Skeletal muscle satellite cell (primary cell): ENCODE data around the gene CDK10.
"Not testable (repeated sequence)": the region's sequence is repeated elsewhere in the genome, so short reads cannot be mapped to it uniquely, and the experiment has no call there.

Source experiments
- H3K27me3 ChIP-seq: 2 replicates; pipeline ENCODE4 v1.7.0; 2013; ENCODE audit warnings: low read length; ENCODE audit not compliant: control insufficient read depth, insufficient read depth
- H3K36me3 ChIP-seq: 2 replicates; pipeline ENCODE4 v1.7.0; 2013; ENCODE audit warnings: mild to moderate bottlenecking, control low read depth, low read length; ENCODE audit not compliant: insufficient read depth
- H3K4me1 ChIP-seq: 2 replicates; pipeline ENCODE4 v1.7.0; 2013; ENCODE audit warnings: low read length; ENCODE audit not compliant: control insufficient read depth, insufficient read depth
- H3K4me2 ChIP-seq: 2 replicates; pipeline ENCODE4 v1.7.0; 2013; ENCODE audit warnings: mild to moderate bottlenecking, low read length
- H3K4me3 ChIP-seq: 2 replicates; pipeline ENCODE4 v1.7.0; 2013; ENCODE audit warnings: low read length
- H3K9ac ChIP-seq: 2 replicates; pipeline ENCODE4 v1.7.0; 2013; ENCODE audit warnings: mild to moderate bottlenecking, low read depth, low read length, moderate library complexity
- H3K9me3 ChIP-seq: replicated peaks from 2 replicates; pipeline ENCODE4 v1.7.0; 2013; ENCODE audit warnings: mild to moderate bottlenecking, control low read depth, low read length

The CDK10 gene

GRCh38 chr16:89691231-89691985 is 4.9 kb downstream of the CDK10 start:
- peaks cover 58% of the 10 kb centered on the region for H3K36me3 ChIP-seq
- no peak overlapping the region for H3K4me2 ChIP-seq
- H3K9ac ChIP-seq = no peak overlapping the region
- H3K4me1 ChIP-seq = peaks cover 8% of the 10 kb centered on the region
- H3K4me3 ChIP-seq = no peak overlapping the region
- no peaks in the 10 kb centered on the region for H3K27me3 ChIP-seq
- H3K9me3 ChIP-seq = no peaks in the 10 kb centered on the region

- Histone ChIP-seq H3K4me1 (peaks cover 8% of the 10 kb centered on the region), H3K36me3 (peaks cover 64% of the 10 kb centered on the region), H3K27me3 (no peaks in the 10 kb centered on the region), H3K4me3 (no peak overlapping the region), H3K4me2 (no peak overlapping the region), H3K9me3 (no peaks in the 10 kb centered on the region), H3K9ac (no peak overlapping the region)
Observed at GRCh38 chr16:89691986-89692569, 5.6 kb downstream of the CDK10 start.

DNA sequence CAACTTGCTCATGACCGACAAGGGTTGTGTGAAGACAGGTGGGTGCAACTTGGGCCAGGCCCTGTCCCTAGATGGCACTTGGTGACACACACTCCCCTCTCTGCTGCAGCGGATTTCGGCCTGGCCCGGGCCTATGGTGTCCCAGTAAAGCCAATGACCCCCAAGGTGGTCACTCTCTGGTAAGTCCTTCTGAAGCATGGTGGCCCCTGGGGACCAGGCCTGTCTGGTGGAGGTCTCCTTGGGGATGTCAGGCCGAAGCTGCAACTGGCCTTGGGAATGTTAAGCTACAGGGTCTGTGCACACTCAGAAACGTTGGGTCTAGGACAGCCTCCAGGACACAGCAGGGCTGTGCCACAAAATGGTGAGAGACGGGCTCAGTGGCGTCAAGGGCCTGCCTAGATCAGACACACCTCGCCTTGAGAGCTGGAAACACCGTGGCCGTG is 6.8 kb downstream of the CDK10 start:
- Histone ChIP-seq H3K4me2 (no peak overlapping the region), H3K4me3 (no peak overlapping the region), H3K9ac (no peak overlapping the region), H3K36me3 (peaks cover 69% of the 10 kb centered on the region), H3K9me3 (no peaks in the 10 kb centered on the region), H3K4me1 (no peaks in the 10 kb centered on the region), H3K27me3 (no peaks in the 10 kb centered on the region)

DNA sequence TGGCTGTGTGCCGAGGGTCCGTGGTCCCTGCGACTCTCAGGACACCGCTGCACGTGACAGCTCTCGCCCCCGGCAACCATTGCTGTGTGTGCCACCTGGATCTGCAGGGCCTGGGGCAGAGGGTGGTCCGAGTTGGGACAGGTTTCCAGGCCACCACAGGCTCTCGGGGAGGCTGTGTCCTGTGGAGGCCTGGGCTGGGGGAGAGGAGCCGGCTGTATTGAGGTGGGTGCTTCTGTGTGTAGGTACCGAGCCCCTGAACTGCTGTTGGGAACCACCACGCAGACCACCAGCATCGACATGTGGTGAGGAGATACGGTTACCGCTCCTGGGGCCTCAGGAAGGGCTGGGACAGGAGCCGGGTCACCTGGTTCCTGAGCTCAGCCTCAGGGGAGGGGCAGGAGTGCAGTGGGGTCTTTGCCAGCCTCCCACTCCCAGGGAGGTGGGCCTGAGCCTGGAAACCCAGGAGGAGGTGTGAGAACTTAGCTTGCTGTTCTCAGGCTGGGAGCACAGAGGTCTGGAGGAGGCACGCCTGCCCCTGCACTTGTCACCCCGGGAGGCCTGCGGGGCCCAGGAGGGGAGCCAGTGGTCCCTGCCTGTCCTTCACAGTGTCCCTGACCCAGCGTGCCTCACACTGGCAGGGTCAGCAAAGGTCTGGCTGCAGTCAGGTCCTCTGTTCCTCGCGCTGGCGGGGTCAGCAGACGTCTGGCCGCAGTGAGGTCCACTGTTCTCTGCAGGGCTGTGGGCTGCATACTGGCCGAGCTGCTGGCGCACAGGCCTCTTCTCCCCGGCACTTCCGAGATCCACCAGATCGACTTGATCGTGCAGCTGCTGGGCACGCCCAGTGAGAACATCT is 7.7 kb downstream of the CDK10 start:
- Histone ChIP-seq H3K4me1 (no peaks in the 10 kb centered on the region), H3K27me3 (no peaks in the 10 kb centered on the region), H3K9ac (no peak overlapping the region), H3K36me3 (peaks cover 66% of the 10 kb centered on the region), H3K9me3 (no peaks in the 10 kb centered on the region), H3K4me3 (no peak overlapping the region), H3K4me2 (no peak overlapping the region)

DNA sequence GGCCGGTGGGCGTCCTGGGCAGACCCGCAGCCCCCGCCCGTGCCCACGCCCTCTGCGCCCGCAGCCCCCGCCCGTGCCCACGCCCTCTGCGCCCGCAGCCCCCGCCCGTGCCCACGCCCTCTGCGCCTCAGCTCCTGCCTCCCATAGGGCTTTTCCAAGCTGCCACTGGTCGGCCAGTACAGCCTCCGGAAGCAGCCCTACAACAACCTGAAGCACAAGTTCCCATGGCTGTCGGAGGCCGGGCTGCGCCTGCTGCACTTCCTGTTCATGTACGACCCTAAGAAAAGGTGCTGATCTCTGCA is 8.2 kb downstream of the CDK10 start:
- H3K4me1 ChIP-seq, H3K9me3 ChIP-seq, H3K4me3 ChIP-seq, H3K27me3 ChIP-seq, H3K4me2 ChIP-seq, H3K9ac ChIP-seq: not testable (repeated sequence)
- peaks cover 62% of the 10 kb centered on the region for H3K36me3 ChIP-seq

- Histone ChIP-seq H3K36me3 (peaks cover 58% of the 10 kb centered on the region), H3K4me2 (no peak overlapping the region), H3K9me3 (no peaks in the 10 kb centered on the region), H3K4me3 (no peak overlapping the region), H3K4me1 (peaks cover 4% of the 10 kb centered on the region), H3K27me3 (no peaks in the 10 kb centered on the region), H3K9ac (no peak overlapping the region)
Observed at GRCh38 chr16:89695086-89695874, 8.8 kb downstream of the CDK10 start.

DNA sequence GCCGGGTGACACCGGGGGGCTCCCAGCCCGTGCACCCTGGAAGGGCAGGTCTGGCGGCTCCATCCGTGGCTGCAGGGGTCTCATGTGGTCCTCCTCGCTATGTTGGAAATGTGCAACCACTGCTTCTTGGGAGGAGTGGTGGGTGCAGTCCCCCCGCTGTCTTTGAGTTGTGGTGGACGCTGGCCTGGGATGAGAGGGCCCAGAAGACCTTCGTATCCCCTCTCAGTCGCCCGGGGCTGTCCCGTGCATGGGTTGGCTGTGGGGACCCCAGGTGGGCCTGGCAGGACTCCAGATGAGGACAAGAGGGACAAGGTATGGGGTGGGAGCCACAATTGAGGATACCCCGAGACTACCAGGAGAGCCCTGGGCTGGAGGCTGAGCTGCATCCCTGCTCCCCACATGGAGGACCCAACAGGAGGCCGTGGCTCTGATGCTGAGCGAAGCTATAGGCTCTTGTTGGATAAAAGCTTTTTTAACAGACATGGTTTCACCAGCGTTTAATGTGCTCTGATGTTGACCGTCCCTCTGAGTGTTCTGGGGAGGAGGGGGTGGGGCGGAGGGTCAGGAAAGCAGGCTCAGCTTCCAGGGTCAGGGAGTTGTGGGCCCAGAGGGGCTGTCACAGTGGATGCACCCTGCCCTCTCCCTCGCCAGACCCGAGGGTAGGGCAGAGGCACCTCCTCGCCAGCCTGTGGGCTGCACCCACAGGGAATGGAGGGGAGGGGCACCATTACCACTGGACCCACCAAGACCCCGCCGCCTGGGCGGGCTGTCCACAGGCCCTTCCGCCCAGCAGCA is 9.6 kb downstream of the CDK10 start:
- Histone ChIP-seq H3K27me3 (no peaks in the 10 kb centered on the region), H3K4me3 (no peak overlapping the region), H3K9me3 (no peaks in the 10 kb centered on the region), H3K4me1 (peaks cover 11% of the 10 kb centered on the region), H3K36me3 (peaks cover 52% of the 10 kb centered on the region), H3K4me2 (no peak overlapping the region), H3K9ac (no peak overlapping the region)

- H3K36me3 ChIP-seq = peaks cover 47% of the 10 kb centered on the region
- no peak overlapping the region for H3K9ac ChIP-seq
- H3K9me3 ChIP-seq = no peaks in the 10 kb centered on the region
- H3K4me1 ChIP-seq = peaks cover 11% of the 10 kb centered on the region
- no peak overlapping the region for H3K4me3 ChIP-seq
- no peaks in the 10 kb centered on the region for H3K27me3 ChIP-seq
- H3K4me2 ChIP-seq = no peak overlapping the region
Observed at GRCh38 chr16:89696670-89697128, 10.2 kb downstream of the CDK10 start.

- Histone ChIP-seq H3K4me1 (peaks cover 16% of the 10 kb centered on the region), H3K9me3 (no peaks in the 10 kb centered on the region), H3K4me3 (no peak overlapping the region), H3K27me3 (no peaks in the 10 kb centered on the region), H3K4me2 (no peak overlapping the region), H3K36me3 (peaks cover 42% of the 10 kb centered on the region), H3K9ac (no peak overlapping the region)
Observed at GRCh38 chr16:89697161-89697615, 10.7 kb downstream of the CDK10 start.

DNA sequence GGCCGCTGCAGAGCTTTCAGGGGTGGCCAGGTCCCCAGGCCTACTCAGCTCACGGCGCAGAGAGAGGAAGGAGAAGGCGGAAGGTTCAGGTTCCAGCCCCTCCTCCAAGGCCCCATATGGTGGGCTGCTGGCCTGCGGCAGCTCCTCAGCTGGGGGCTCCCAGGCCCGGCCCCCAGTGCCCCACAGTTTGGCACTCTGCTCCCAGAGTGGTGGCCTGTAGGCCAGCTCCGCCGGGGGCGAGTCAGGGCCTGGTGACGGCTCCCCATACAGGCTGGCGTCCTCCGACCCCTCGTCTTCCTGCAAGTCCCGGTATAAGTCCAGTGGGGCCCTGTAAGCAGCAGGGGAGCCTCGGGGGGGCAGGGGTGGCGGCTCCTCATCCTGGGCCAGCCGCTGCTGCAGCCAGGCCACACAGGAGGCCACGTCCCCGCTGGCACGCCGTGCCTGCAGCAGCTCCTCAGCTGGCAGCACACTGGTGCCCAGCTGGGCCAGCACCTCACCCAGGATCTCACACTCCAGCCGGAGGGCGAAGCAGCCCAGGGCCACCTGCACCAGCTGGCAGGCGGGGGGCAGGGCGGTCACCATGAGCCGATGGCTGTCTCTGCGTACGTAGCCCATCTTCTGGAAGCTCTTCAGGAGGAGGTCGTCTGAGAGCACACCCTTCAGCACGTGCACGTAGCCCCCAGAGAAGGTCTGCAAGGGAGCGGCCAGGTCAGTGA is 11.3 kb downstream of the CDK10 start:
- H3K4me2 ChIP-seq = no peak overlapping the region
- H3K9me3 ChIP-seq = no peaks in the 10 kb centered on the region
- H3K4me1 ChIP-seq = peaks cover 17% of the 10 kb centered on the region
- no peak overlapping the region for H3K4me3 ChIP-seq
- no peak overlapping the region for H3K9ac ChIP-seq
- peaks cover 39% of the 10 kb centered on the region for H3K36me3 ChIP-seq
- no peaks in the 10 kb centered on the region for H3K27me3 ChIP-seq
